Ovary (tissue), 3 donors: Measurements from ENCODE around the gene THRAP3.

Source experiments
- CTCF ChIP-seq, 3 donors: fragments of 450-650 bp in 2 of 3; fragments of 200-600 bp in 1 of 3; IDR thresholded peaks; one replicate each; pipeline versions ENCODE4 v1.5.1 to v1.8.0; 2016 to 2022; ENCODE audit warnings: antibody characterized with exemption in 3 of 3, mild to moderate bottlenecking in 1 of 3
- POLR2A ChIP-seq: fragments of 450-650 bp; IDR thresholded peaks from one replicate; pipeline ENCODE4 v1.6.1; 2017; ENCODE audit warnings: antibody characterized with exemption, mild to moderate bottlenecking, moderate library complexity
- donor health status: DM: no; HTN: no; CAD: no.

DNA sequence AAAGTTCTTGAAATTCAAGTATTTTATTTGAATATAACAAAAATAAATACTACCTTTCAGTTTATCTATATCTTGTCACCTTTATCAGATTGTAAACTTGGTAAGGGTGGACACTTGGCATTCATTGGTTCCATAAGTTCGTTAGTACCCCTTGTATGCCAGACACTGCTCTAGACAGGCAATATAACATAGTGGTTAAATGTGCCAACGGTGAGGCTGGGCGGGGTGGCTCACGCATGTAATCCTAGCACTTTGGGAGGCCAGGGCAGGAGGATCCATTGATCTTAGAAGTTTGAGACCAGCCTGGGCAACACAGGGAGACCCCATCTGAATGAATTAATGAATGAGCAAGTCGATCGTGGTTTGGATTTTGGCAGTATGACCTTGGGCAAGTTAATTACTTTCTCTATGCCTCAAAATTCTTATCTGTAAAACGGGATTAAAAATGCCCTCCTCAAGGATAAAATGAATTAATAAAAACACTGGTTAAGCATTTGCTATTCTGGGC, 55.6 kb downstream of the THRAP3 start:
- TF ChIP-seq POLR2A (no peak), CTCF (IDR thresholded peaks at IDR 0.05) (no peak)
